Neuronal stem cell (in vitro differentiated cells): Measurements from ENCODE around the gene PMS1.

Experiments
- DNase-seq: peaks from one replicate; pipeline ENCODE4 v3.0.0-alpha.2; 2013; ENCODE audit warnings: low spot score
- H2AFZ ChIP-seq: one replicate; pipeline ENCODE4 v1.6.1; 2013; ENCODE audit warnings: mild to moderate bottlenecking, low read length, inconsistent platforms
- H2AK5ac ChIP-seq: 2 replicates; pipeline ENCODE4 v1.6.1; 2013; ENCODE audit warnings: low read depth, mild to moderate bottlenecking, inconsistent platforms, low read length, moderate library complexity, mixed read lengths
- H2BK120ac ChIP-seq: 2 replicates; pipeline ENCODE4 v1.6.1; 2013; ENCODE audit warnings: low read depth, mild to moderate bottlenecking, inconsistent platforms, low read length, moderate library complexity, mixed read lengths
- H2BK12ac ChIP-seq: one replicate; pipeline ENCODE4 v1.6.1; 2013; ENCODE audit warnings: low read length, inconsistent platforms
- H2BK15ac ChIP-seq: 2 replicates; pipeline ENCODE4 v1.6.1; 2013; ENCODE audit warnings: mild to moderate bottlenecking, low read length, inconsistent platforms, mixed read lengths
- H2BK5ac ChIP-seq: one replicate; pipeline ENCODE4 v1.6.1; 2013; ENCODE audit warnings: inconsistent platforms, mild to moderate bottlenecking, low read length, moderate library complexity
- H3K14ac ChIP-seq: one replicate; pipeline ENCODE4 v1.6.1; 2013; ENCODE audit warnings: low read length, inconsistent platforms
- H3K18ac ChIP-seq: 2 replicates; pipeline ENCODE4 v1.6.1; 2013; ENCODE audit warnings: low read length, inconsistent platforms
- H3K23ac ChIP-seq: 2 replicates; pipeline ENCODE4 v1.6.1; 2013; ENCODE audit warnings: low read depth, mild to moderate bottlenecking, mixed read lengths, low read length, inconsistent platforms; ENCODE audit not compliant: poor library complexity
- H3K27ac ChIP-seq: replicated peaks from 3 replicates; pipeline ENCODE4 v1.5.1; 2013; ENCODE audit warnings: low read length, inconsistent platforms
- H3K27me3 ChIP-seq, 3 experiments: 2 replicates each; pipeline ENCODE4 v1.6.1; 2013; ENCODE audit warnings: low read length in 3 of 3, mild to moderate bottlenecking in 2 of 3, inconsistent platforms in 1 of 3, low read depth in 1 of 3, mixed read lengths in 1 of 3, moderate library complexity in 1 of 3; ENCODE audit not compliant: control insufficient read depth in 3 of 3, insufficient read depth in 3 of 3
- H3K36me3 ChIP-seq, 2 donors: replicated peaks in 1 of 2; 2 replicates each; pipeline ENCODE4 v1.6.1; 2013; ENCODE audit warnings: low read length in 2 of 2; ENCODE audit not compliant: control insufficient read depth in 2 of 2, insufficient read depth in 2 of 2
- H3K4ac ChIP-seq: 2 replicates; pipeline ENCODE4 v1.6.1; 2013; ENCODE audit warnings: inconsistent platforms, mild to moderate bottlenecking, low read length, moderate library complexity
- H3K4me1 ChIP-seq, 2 donors: 1 replicate in 1 of 2; 2 replicates in 1 of 2; pipeline ENCODE4 v1.6.1; 2013; ENCODE audit warnings: low read length in 2 of 2, low read depth in 1 of 2; ENCODE audit not compliant: control insufficient read depth in 2 of 2, insufficient read depth in 1 of 2
- H3K4me2 ChIP-seq: one replicate; pipeline ENCODE4 v1.6.1; 2013; ENCODE audit warnings: mild to moderate bottlenecking, low read length, inconsistent platforms; ENCODE audit not compliant: insufficient read depth, poor library complexity, severe bottlenecking
- H3K4me3 ChIP-seq, 2 donors: 2 replicates each; pipeline ENCODE4 v1.5.1; 2013; ENCODE audit warnings: low read length in 2 of 2, mild to moderate bottlenecking in 2 of 2, inconsistent platforms in 1 of 2, moderate library complexity in 1 of 2
- H3K79me1 ChIP-seq: one replicate; pipeline ENCODE4 v1.6.1; 2013; ENCODE audit warnings: low read depth, mild to moderate bottlenecking, inconsistent platforms, low read length, moderate library complexity
- H3K9ac ChIP-seq: one replicate; pipeline ENCODE4 v1.6.1; 2013; ENCODE audit warnings: mild to moderate bottlenecking, low read depth, low read length, inconsistent platforms; ENCODE audit not compliant: poor library complexity
- H3K9me3 ChIP-seq, 2 donors: replicated peaks in 1 of 2; 2 replicates each; pipeline versions ENCODE3 to v1.6.1; 2013; ENCODE audit warnings: low read length in 2 of 2, mild to moderate bottlenecking in 2 of 2, inconsistent platforms in 1 of 2, low read depth in 1 of 2, mixed read lengths in 1 of 2, moderate library complexity in 1 of 2; ENCODE audit not compliant: control insufficient read depth in 2 of 2, insufficient read depth in 1 of 2
- H4K8ac ChIP-seq: one replicate; pipeline ENCODE4 v1.6.1; 2013; ENCODE audit warnings: low read depth, mild to moderate bottlenecking, inconsistent platforms, low read length, moderate library complexity
- H4K91ac ChIP-seq: one replicate; pipeline ENCODE4 v1.6.1; 2013; ENCODE audit warnings: low read length, low read depth, mild to moderate bottlenecking, inconsistent platforms; ENCODE audit not compliant: poor library complexity
- WGBS, 2 donors: extraction: QIAGEN DNeasy Blood & Tissue Kit; methylation state at CpG; one replicate each; pipeline ENCODE4 v1.1.7; 2013; ENCODE audit warnings: missing lambda C conversion rate in 2 of 2, mixed read lengths in 1 of 2; ENCODE audit not compliant: insufficient read length in 2 of 2, insufficient replicate concordance in 1 of 2; ENCODE audit errors: extremely low coverage in 2 of 2; 5-methylcytosine and 5-hydroxymethylcytosine counted together

The PMS1 gene

GRCh38 chr2:189854187-189854586 is 69.9 kb downstream of the PMS1 start:
- H4K8ac ChIP-seq = no peak overlapping the region
- H2AFZ ChIP-seq = no peak overlapping the region
- no peak overlapping the region for H2BK12ac ChIP-seq
- H3K4me2 ChIP-seq = no peak overlapping the region
- H3K23ac ChIP-seq = no peak overlapping the region
- no peak overlapping the region for H3K14ac ChIP-seq
- H3K36me3 ChIP-seq = peaks cover 1 to 85% of the 10 kb centered on the region in 2 donors
- H3K27me3 ChIP-seq = no peaks in the 10 kb centered on the region
- H3K18ac ChIP-seq = no peak overlapping the region
- H3K4ac ChIP-seq = no peak overlapping the region
- H4K91ac ChIP-seq = no peak overlapping the region
- no peak overlapping the region for H3K27ac ChIP-seq
- no peak overlapping the region for H3K4me3 ChIP-seq
- no peak overlapping the region for H3K9ac ChIP-seq
- WGBS, 2 donors = no CpG with 5 or more reads among the region's 3 CpGs
- H2AK5ac ChIP-seq = no peak overlapping the region
- no peak overlapping the region for H2BK120ac ChIP-seq
- peaks cover 0 to 3% of the 10 kb centered on the region in 2 donors for H3K4me1 ChIP-seq
- H3K79me1 ChIP-seq = no peaks in the 10 kb centered on the region
- H2BK15ac ChIP-seq = no peak overlapping the region
- H2BK5ac ChIP-seq = no peak overlapping the region
- DNase-seq = no peak
- H3K9me3 ChIP-seq = no peaks in the 10 kb centered on the region

GRCh38 chr2:189854940-189855339 is 70.7 kb downstream of the PMS1 start:
- Histone ChIP-seq H2BK120ac (no peak overlapping the region), H3K27me3 (no peaks in the 10 kb centered on the region), H4K91ac (no peak overlapping the region), H3K4ac (no peak overlapping the region), H2AK5ac (no peak overlapping the region), H3K4me1 (peaks cover 0 to 3% of the 10 kb centered on the region in 2 donors), H3K23ac (no peak overlapping the region), H3K4me2 (no peak overlapping the region), H4K8ac (no peak overlapping the region), H3K36me3 (peaks cover 0 to 80% of the 10 kb centered on the region in 2 donors), H2BK5ac (no peak overlapping the region), H3K14ac (no peak overlapping the region), H3K27ac (no peak overlapping the region), H3K9ac (no peak overlapping the region), H3K4me3 (no peak overlapping the region), H2BK12ac (no peak overlapping the region), H3K9me3 (no peaks in the 10 kb centered on the region), H2AFZ (no peak overlapping the region), H2BK15ac (no peak overlapping the region), H3K79me1 (no peaks in the 10 kb centered on the region), H3K18ac (no peak overlapping the region)
- no peak for DNase-seq
- no CpG with 5 or more reads among the region's 3 CpGs for WGBS, 2 donors

DNA sequence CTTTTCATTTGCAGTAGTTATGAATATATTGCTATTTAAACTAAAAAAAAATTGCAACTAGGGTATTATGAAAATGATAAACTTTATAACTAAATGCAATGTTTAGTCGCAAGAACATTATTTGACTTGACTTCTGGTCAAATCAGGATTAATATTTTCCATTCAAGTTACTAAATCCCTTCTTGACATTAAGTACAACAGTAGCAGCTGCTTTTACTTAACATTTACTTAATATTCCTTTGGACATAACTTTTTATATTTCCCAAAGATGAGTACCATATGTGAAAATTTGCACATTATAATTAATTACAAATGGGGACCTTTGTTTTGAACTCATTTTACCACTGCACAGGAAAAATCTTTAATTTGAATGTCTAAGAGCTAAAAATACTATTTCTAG is 74.0 kb downstream of the PMS1 start:
- Histone ChIP-seq H3K4ac (no peak overlapping the region), H3K9ac (no peak overlapping the region), H2BK15ac (no peak overlapping the region), H3K23ac (no peak overlapping the region), H2BK5ac (no peak overlapping the region), H3K9me3 (no peaks in the 10 kb centered on the region), H3K36me3 (peaks cover 0 to 71% of the 10 kb centered on the region in 2 donors), H3K4me3 (no peak overlapping the region), H3K14ac (no peak overlapping the region), H4K8ac (no peak overlapping the region), H3K79me1 (no peaks in the 10 kb centered on the region), H3K27ac (no peak overlapping the region), H3K4me1 (no peaks in the 10 kb centered on the region), H2AK5ac (no peak overlapping the region), H3K27me3 (no peaks in the 10 kb centered on the region), H2BK12ac (no peak overlapping the region), H4K91ac (no peak overlapping the region), H3K4me2 (no peak overlapping the region), H3K18ac (no peak overlapping the region), H2BK120ac (no peak overlapping the region), H2AFZ (no peak overlapping the region)
- no CpG with 5 or more reads among the region's 1 CpG for whole genome bisulfite sequencing, 2 donors
- DNase-seq = no peak

GRCh38 chr2:189860161-189860560 is 75.9 kb downstream of the PMS1 start:
- H3K4me1 ChIP-seq = no peaks in the 10 kb centered on the region
- no peak overlapping the region for H2BK120ac ChIP-seq
- H3K4me3 ChIP-seq = no peak overlapping the region
- no peak overlapping the region for H2BK5ac ChIP-seq
- no peak overlapping the region for H3K18ac ChIP-seq
- no peak overlapping the region for H2BK12ac ChIP-seq
- no peak overlapping the region for H4K91ac ChIP-seq
- no peak overlapping the region for H3K23ac ChIP-seq
- no peak overlapping the region for H3K27ac ChIP-seq
- H2AFZ ChIP-seq = no peak overlapping the region
- no peaks in the 10 kb centered on the region for H3K79me1 ChIP-seq
- H3K27me3 ChIP-seq = no peaks in the 10 kb centered on the region
- DNase-seq = no peak
- no peak overlapping the region for H2AK5ac ChIP-seq
- no peak overlapping the region for H3K14ac ChIP-seq
- H3K4ac ChIP-seq = no peak overlapping the region
- H3K4me2 ChIP-seq = no peak overlapping the region
- no peak overlapping the region for H3K9ac ChIP-seq
- no peak overlapping the region for H2BK15ac ChIP-seq
- H3K36me3 ChIP-seq = peaks cover 0 to 67% of the 10 kb centered on the region in 2 donors
- no peaks in the 10 kb centered on the region for H3K9me3 ChIP-seq
- no peak overlapping the region for H4K8ac ChIP-seq
